ENCODE measurements around the gene PEX16.

The PEX16 gene

DNA sequence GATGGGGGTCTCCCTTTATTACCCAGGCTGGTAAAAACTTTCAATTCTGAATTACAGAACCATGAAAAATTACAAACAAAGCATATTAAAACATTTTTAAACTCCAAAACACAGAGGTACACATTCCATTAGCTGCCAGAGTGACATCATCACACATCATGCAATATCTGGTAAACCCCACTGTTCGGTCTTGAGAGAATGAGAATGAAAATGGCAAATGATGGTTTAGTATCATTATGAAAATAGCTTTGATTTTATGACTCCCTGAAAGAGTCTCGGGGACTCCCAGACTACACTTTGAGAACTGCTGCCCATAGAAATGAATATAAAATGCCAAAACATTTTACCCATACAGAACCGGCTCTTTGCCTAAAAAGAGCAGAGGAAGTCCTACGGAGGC, 23.6 kb upstream of the PEX16 start:
- Histone ChIP-seq H3K27me3 (ENCODE audit: control insufficient read depth in 1 of 2, insufficient read depth in 2 of 2, low read length in 2 of 2) (no peaks in the 10 kb centered on the region), H3K36me3 (ENCODE audit: control insufficient read depth in 2 of 2, insufficient read depth in 2 of 2, low read length in 2 of 2) (peaks cover 19 to 33% of the 10 kb centered on the region in 2 donors), H3K9me3 (ENCODE audit: control insufficient read depth in 2 of 2, low read length in 2 of 2) (no peaks in the 10 kb centered on the region), H3K27ac (ENCODE audit: low read length) (no peak overlapping the region), H3K4me1 (ENCODE audit: control insufficient read depth, insufficient read depth, low read length) (peaks cover 17% of the 10 kb centered on the region), H3K9ac (ENCODE audit: low read length in 2 of 2) (no peak overlapping the region), H3K4me3 (ENCODE audit: low read length in 2 of 2) (no peak overlapping the region)

DNA sequence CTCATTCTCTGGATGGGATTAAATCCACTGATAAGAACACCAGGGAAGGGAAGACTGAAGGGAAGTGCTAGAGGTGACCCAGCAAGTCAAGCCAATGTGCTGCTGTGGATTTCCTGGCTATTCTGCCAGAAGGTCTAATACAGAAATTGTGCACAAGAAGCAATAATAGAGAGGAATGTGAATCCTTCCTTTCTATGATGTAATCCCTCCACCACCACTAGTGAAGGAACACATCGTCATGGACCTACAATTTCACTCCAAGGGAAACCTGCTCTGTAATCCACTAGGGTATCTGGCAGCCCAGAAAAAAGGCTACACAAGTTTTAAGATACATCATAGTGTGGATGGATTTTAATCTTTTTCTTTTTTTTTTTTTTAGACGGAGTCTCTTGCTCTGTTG, 22.2 kb upstream of the PEX16 start:
- Histone ChIP-seq H3K9me3 (ENCODE audit: control insufficient read depth in 2 of 2, low read length in 2 of 2) (no peaks in the 10 kb centered on the region), H3K27me3 (ENCODE audit: control insufficient read depth in 1 of 2, insufficient read depth in 2 of 2, low read length in 2 of 2) (no peaks in the 10 kb centered on the region), H3K36me3 (ENCODE audit: control insufficient read depth in 2 of 2, insufficient read depth in 2 of 2, low read length in 2 of 2) (peaks cover 24 to 34% of the 10 kb centered on the region in 2 donors), H3K9ac (ENCODE audit: low read length in 2 of 2) (no peak overlapping the region), H3K4me1 (ENCODE audit: control insufficient read depth, insufficient read depth, low read length) (peaks cover 4% of the 10 kb centered on the region), H3K4me3 (ENCODE audit: low read length in 2 of 2) (no peak overlapping the region), H3K27ac (ENCODE audit: low read length) (no peak overlapping the region)

DNA sequence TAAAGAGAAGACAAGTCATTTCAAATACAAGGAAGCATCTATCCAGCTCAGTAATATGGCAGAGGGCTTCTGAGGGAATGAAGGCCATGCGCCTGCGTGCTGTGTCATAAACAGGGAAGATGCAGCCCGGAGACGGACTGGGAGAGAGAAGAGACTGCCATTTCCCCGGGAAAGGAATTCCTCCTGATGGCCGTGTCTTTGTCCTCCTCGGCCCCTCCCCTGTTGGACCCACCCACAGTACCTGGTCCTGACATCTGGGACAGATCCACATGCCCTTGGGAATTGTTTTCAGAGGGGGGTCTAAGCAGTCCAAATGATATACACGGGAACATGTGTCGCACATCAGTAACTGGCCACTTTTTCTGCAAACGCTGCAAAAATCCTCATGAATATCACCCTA, 20.2 kb upstream of the PEX16 start:
- no peak overlapping the region for H3K4me3 ChIP-seq (ENCODE audit: low read length in 2 of 2)
- H3K4me1 ChIP-seq (ENCODE audit: control insufficient read depth, insufficient read depth, low read length): peaks cover 9% of the 10 kb centered on the region
- no peak overlapping the region for H3K9ac ChIP-seq (ENCODE audit: low read length in 2 of 2)
- H3K27ac ChIP-seq (ENCODE audit: low read length): no peak overlapping the region
- H3K27me3 ChIP-seq (ENCODE audit: control insufficient read depth in 1 of 2, insufficient read depth in 2 of 2, low read length in 2 of 2): no peaks in the 10 kb centered on the region
- H3K9me3 ChIP-seq (ENCODE audit: control insufficient read depth in 2 of 2, low read length in 2 of 2): no peaks in the 10 kb centered on the region
- H3K36me3 ChIP-seq (ENCODE audit: control insufficient read depth in 2 of 2, insufficient read depth in 2 of 2, low read length in 2 of 2): peaks cover 38 to 51% of the 10 kb centered on the region in 2 donors

DNA sequence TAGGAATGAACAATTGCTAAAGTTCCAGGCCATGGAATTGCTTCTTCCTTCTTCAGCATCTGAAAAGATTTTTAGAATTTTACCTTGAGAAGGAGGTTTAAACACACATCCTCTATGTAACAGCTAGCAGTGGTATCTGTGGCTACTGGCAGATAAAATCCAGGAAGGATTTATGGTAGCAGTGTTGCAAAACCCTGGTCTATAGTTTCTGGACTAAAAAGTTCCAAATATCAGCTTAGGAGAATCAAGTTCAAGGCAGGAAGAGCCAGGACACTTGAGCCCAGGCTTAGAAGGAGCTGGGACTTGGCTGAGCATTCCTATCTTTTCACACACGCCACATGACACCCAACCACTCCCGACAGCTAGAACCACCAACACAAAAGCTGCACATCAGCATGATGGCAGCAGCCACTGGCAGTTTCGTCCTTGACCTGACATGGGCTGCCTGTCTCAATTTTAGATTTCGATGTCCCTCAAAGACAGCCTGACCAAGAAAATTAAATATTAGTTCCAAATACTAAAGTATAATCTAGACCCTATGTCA, 18.9 kb upstream of the PEX16 start:
- no peak overlapping the region for H3K9ac ChIP-seq (ENCODE audit: low read length in 2 of 2)
- peaks cover 10% of the 10 kb centered on the region for H3K4me1 ChIP-seq (ENCODE audit: control insufficient read depth, insufficient read depth, low read length)
- H3K27me3 ChIP-seq (ENCODE audit: control insufficient read depth in 1 of 2, insufficient read depth in 2 of 2, low read length in 2 of 2): no peaks in the 10 kb centered on the region
- no peak overlapping the region for H3K27ac ChIP-seq (ENCODE audit: low read length)
- H3K4me3 ChIP-seq (ENCODE audit: low read length in 2 of 2): no peak overlapping the region
- H3K9me3 ChIP-seq (ENCODE audit: control insufficient read depth in 2 of 2, low read length in 2 of 2): no peaks in the 10 kb centered on the region
- peaks cover 43 to 47% of the 10 kb centered on the region in 2 donors for H3K36me3 ChIP-seq (ENCODE audit: control insufficient read depth in 2 of 2, insufficient read depth in 2 of 2, low read length in 2 of 2)

DNA sequence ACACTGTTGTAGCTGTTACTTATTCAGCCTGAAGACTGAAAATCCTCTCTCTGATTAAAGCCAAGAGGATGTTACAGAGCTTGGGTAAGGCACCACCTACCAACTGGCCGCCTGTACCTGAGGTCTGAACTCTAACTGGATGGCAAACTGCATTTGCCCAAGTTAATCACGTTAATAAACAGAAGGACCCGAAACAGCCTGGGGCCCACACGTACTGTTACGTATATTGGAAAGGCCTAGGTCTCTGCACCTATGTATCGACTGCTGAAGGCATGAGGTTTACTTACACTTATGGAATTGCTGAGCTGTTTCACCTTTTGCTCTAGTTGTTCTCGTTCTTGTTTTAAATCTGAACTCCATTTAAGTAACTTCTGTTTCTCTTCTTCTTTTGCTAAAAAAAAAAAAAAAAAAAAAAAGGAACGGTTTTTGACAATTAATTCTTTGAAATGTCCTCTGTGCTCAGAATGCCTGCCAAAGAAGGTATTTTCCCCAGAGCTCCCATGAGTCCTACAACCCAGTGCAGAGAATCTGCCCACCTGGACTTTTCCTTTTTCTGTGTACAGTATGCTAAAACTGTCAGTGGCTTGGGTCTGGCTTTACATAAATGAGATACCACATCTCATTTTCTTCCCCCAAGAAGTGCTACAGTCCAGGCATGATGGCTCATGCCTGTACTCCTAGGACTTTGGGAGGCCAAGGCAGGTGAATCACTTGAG, 17.8 kb upstream of the PEX16 start:
- Histone ChIP-seq H3K27ac (ENCODE audit: low read length) (no peak overlapping the region), H3K9ac (ENCODE audit: low read length in 2 of 2) (no peak overlapping the region), H3K36me3 (ENCODE audit: control insufficient read depth in 2 of 2, insufficient read depth in 2 of 2, low read length in 2 of 2) (peaks cover 43 to 48% of the 10 kb centered on the region in 2 donors), H3K27me3 (ENCODE audit: control insufficient read depth in 1 of 2, insufficient read depth in 2 of 2, low read length in 2 of 2) (no peaks in the 10 kb centered on the region), H3K9me3 (ENCODE audit: control insufficient read depth in 2 of 2, low read length in 2 of 2) (no peaks in the 10 kb centered on the region), H3K4me3 (ENCODE audit: low read length in 2 of 2) (no peak overlapping the region), H3K4me1 (ENCODE audit: control insufficient read depth, insufficient read depth, low read length) (peaks cover 10% of the 10 kb centered on the region)

DNA sequence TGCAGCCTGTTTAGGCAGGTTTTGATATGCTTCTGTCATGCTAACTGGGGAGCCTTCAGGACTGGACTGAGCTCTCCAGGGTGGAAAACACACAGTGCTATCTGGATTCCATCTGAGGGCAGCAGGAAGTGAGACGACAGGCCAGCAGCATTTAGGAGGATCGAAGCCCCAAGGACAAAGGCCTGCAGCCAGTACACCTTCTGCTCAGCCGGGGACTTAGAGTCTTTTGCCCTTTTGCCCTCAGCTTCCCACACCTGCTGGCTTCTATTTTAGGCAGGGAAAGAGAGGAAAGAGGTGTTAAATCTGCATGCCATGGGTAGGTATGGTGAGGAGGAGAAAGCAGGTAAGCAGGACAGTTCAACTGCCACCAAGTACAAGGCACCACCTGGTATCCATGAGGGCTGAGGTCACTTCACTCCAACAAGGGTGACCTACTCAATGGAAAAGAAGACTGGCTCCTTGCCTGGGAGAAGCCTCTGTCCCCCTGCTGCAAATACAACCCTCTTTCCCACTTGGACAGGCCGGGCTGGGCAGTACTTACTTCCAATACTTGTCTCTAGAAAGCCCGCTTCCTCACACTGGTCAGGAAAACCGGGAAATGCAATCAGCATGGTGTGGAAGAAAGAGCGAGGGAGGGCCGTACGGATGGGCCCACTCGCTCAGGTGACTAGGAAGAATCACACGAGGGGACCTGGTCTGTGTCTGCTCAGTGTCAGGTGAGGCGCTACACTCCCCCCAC, 17.1 kb upstream of the PEX16 start:
- Histone ChIP-seq H3K4me3 (ENCODE audit: low read length in 2 of 2) (no peak overlapping the region), H3K9ac (ENCODE audit: low read length in 2 of 2) (no peak overlapping the region), H3K27me3 (ENCODE audit: control insufficient read depth in 1 of 2, insufficient read depth in 2 of 2, low read length in 2 of 2) (no peaks in the 10 kb centered on the region), H3K36me3 (ENCODE audit: control insufficient read depth in 2 of 2, insufficient read depth in 2 of 2, low read length in 2 of 2) (peaks cover 43 to 47% of the 10 kb centered on the region in 2 donors), H3K4me1 (ENCODE audit: control insufficient read depth, insufficient read depth, low read length) (peaks cover 10% of the 10 kb centered on the region), H3K9me3 (ENCODE audit: control insufficient read depth in 2 of 2, low read length in 2 of 2) (no peaks in the 10 kb centered on the region), H3K27ac (ENCODE audit: low read length) (no peak overlapping the region)

DNA sequence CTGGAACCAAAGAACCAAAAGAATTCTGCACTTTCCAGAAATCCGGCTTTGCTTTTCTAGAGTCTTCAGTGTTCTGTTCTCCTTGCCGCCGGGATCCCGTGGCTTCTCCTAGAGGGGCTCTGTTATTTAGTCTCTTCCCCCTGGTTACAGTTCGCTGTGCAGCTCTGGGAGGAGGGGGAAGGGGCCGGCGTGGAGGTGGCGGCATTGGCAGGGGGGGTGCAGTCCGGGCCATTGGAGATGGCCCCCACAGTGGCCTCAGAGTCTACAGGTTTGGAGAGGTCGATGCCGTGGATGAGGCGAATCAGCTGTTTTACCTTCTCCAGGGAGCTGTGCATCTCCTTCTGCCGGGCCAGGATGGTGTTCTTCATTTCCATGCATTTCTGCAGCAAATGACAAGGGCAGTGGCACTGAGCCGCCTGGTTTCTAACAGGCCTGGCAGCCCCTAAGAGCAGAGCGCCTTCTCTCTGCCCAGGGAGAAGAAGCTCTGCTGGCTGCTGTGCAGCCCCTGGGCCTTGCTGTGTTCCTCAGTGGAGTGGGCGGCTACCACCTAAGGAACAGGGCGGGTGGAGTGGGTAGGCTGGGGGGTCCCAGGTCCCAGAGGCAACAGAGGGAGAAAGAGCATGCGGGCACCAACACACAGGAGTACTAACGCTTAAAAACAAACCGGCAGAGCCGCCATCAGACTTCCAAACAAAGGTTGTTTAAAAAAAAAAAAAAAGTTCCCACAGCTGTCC, 16.3 kb upstream of the PEX16 start:
- no peaks in the 10 kb centered on the region for H3K27me3 ChIP-seq (ENCODE audit: control insufficient read depth in 1 of 2, insufficient read depth in 2 of 2, low read length in 2 of 2)
- H3K9ac ChIP-seq (ENCODE audit: low read length in 2 of 2): no peak overlapping the region
- peaks cover 10% of the 10 kb centered on the region for H3K4me1 ChIP-seq (ENCODE audit: control insufficient read depth, insufficient read depth, low read length)
- no peaks in the 10 kb centered on the region for H3K9me3 ChIP-seq (ENCODE audit: control insufficient read depth in 2 of 2, low read length in 2 of 2)
- peaks cover 43 to 46% of the 10 kb centered on the region in 2 donors for H3K36me3 ChIP-seq (ENCODE audit: control insufficient read depth in 2 of 2, insufficient read depth in 2 of 2, low read length in 2 of 2)
- peak overlapping the region; percentile 37 for H3K27ac ChIP-seq (ENCODE audit: low read length)
- no peak overlapping the region for H3K4me3 ChIP-seq (ENCODE audit: low read length in 2 of 2)

DNA sequence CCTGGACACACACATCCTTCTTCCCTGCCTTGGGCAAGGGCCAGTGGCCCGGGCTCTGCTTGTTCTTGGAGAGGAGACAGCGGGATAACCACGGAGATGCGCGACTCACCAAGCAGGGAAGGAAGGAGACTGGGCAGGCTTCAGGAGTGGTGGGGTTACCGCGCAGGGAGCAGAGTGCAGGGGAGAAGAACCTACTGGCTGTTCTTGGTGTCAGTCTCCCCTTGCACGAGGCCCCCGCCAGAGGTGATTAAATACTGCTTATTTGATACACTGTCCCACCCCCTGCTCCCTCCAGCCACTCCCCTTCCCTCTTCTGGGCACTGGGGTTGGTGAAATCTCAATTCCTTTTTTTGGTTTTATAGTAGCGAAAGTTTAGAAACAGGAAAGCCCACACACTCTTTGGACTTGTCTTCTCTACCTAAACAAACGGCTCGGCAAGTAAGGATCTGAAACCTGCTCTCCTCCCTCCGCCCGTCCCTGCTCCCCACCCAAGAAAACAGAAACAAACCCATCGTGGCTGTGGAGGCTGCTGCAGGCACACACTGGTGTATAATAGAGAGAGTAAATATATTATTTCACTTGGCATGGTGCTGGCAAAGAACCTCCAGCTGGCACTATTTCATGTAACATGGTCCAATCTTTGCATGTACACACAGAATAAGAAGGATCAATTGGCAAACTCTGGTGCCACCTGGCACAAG, 15.6 kb upstream of the PEX16 start:
- Histone ChIP-seq H3K27me3 (ENCODE audit: control insufficient read depth in 1 of 2, insufficient read depth in 2 of 2, low read length in 2 of 2) (no peaks in the 10 kb centered on the region), H3K9ac (ENCODE audit: low read length in 2 of 2) (peak overlapping the region in 1 of 2 donors; percentile 28), H3K27ac (ENCODE audit: low read length) (peak overlapping the region; percentile 37), H3K36me3 (ENCODE audit: control insufficient read depth in 2 of 2, insufficient read depth in 2 of 2, low read length in 2 of 2) (peaks cover 42 to 46% of the 10 kb centered on the region in 2 donors), H3K4me3 (ENCODE audit: low read length in 2 of 2) (peak overlapping the region in 1 of 2 donors; percentile 22), H3K9me3 (ENCODE audit: control insufficient read depth in 2 of 2, low read length in 2 of 2) (no peaks in the 10 kb centered on the region), H3K4me1 (ENCODE audit: control insufficient read depth, insufficient read depth, low read length) (peaks cover 10% of the 10 kb centered on the region)

DNA sequence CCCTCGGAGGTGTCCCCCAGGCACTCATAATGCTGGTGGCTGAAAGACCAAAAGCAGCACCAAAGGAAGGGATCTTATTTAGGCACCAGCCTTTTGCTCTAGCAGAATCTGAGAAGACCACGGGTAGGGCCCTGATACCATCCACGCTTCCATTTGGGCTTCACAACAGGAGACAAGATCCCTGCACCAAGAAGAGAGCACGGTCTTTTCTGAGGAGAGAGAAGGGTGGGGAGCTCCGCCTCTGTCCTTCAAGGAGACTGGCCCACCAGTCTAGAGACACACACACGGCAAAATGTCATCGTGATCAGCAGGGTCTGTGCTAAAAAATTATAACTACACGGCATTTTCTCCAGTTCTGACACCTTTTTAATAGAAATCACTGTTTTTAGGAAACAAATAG, 14.5 kb upstream of the PEX16 start:
- Histone ChIP-seq H3K27ac (ENCODE audit: low read length) (no peak overlapping the region), H3K4me1 (ENCODE audit: control insufficient read depth, insufficient read depth, low read length) (peaks cover 10% of the 10 kb centered on the region), H3K4me3 (ENCODE audit: low read length in 2 of 2) (no peak overlapping the region), H3K27me3 (ENCODE audit: control insufficient read depth in 1 of 2, insufficient read depth in 2 of 2, low read length in 2 of 2) (no peaks in the 10 kb centered on the region), H3K9ac (ENCODE audit: low read length in 2 of 2) (no peak overlapping the region), H3K36me3 (ENCODE audit: control insufficient read depth in 2 of 2, insufficient read depth in 2 of 2, low read length in 2 of 2) (peaks cover 36 to 40% of the 10 kb centered on the region in 2 donors), H3K9me3 (ENCODE audit: control insufficient read depth in 2 of 2, low read length in 2 of 2) (no peaks in the 10 kb centered on the region)

DNA sequence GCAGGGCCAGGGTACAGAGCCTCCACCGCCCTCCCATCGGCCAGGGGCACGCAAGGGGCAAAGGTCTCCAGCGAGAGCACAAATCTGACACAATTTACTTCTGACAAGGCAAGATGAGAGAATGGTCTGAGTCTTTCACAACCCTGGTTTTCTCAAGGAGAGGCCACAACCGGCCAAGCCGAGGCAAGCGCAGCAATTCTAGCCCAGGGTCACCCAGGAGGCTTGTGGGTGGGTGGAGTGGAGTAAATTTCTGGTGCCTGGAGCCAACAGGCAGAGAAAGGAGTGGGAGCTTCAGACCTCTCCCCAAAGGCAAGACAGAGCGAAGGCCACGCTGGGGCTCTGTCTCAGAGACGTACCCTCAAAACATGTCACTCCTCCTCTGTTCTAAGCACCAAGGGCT, 14.1 kb upstream of the PEX16 start:
- Histone ChIP-seq H3K27ac (ENCODE audit: low read length) (no peak overlapping the region), H3K36me3 (ENCODE audit: control insufficient read depth in 2 of 2, insufficient read depth in 2 of 2, low read length in 2 of 2) (peaks cover 31 to 40% of the 10 kb centered on the region in 2 donors)

More for the DNA sequence above, 14.1 kb upstream of the PEX16 start:
- Histone ChIP-seq H3K4me1 (ENCODE audit: control insufficient read depth, insufficient read depth, low read length) (peaks cover 10% of the 10 kb centered on the region), H3K4me3 (ENCODE audit: low read length in 2 of 2) (no peak overlapping the region), H3K27me3 (ENCODE audit: control insufficient read depth in 1 of 2, insufficient read depth in 2 of 2, low read length in 2 of 2) (no peaks in the 10 kb centered on the region), H3K9me3 (ENCODE audit: control insufficient read depth in 2 of 2, low read length in 2 of 2) (no peaks in the 10 kb centered on the region), H3K9ac (ENCODE audit: low read length in 2 of 2) (no peak overlapping the region)

Data from stomach smooth muscle (tissue), 2 donors.